Right lung (tissue), 5 donors: ENCODE data around the gene SCARB1. TPM values are rescaled to one million over a fixed set of nuclear protein-coding genes. Genes with fewer than 3 reads are reported as not detected.
"Not testable (repeated sequence)": the region's sequence is repeated elsewhere in the genome, so short reads cannot be mapped to it uniquely, and the experiment has no call there.

Experiments
- DNase-seq, 2 donors: peaks; one replicate each; pipeline ENCODE4 v3.0.0-alpha.2; 2013
- polyA plus RNA-seq, 5 donors: library from polyadenylated mRNA; unstranded; fragments of 120-200 nt; gene quantifications; one replicate each; pipeline versions ENCODE4 v1.2.1 to v1.2.3, GENCODE V29; 2013; ENCODE audit warnings: inconsistent platforms in 1 of 5, low replicate concordance in 1 of 5; ENCODE audit not compliant: insufficient read length in 5 of 5, insufficient read depth in 1 of 5

Gene SCARB1
- polyA plus RNA-seq, 5 donors: 20.2 to 33.3 (median 30.2) TPM

- not testable (repeated sequence) for DNase-seq
Observed at GRCh38 chr12:124887766-124888165, 24.1 kb upstream of the SCARB1 start.

GRCh38 chr12:124884587-124885438 is 21.1 kb upstream of the SCARB1 start:
- DNase-seq: no peak

GRCh38 chr12:124883263-124884130 is 19.8 kb upstream of the SCARB1 start:
- DNase-seq: no peak

GRCh38 chr12:124881123-124881522 is 17.5 kb upstream of the SCARB1 start:
- no peak for DNase-seq

GRCh38 chr12:124880335-124880734 is 16.7 kb upstream of the SCARB1 start:
- not testable (repeated sequence) for DNase-seq

GRCh38 chr12:124878795-124879516 is 15.3 kb upstream of the SCARB1 start:
- no peak for DNase-seq

GRCh38 chr12:124877423-124877822 is 13.8 kb upstream of the SCARB1 start:
- DNase-seq: no peak

- DNase-seq: no peak
Observed at GRCh38 chr12:124876171-124876570, 12.5 kb upstream of the SCARB1 start.

GRCh38 chr12:124875803-124876132 is 12.1 kb upstream of the SCARB1 start:
- no peak for DNase-seq

- DNase-seq: no peak
Observed at GRCh38 chr12:124874988-124875802, 11.5 kb upstream of the SCARB1 start.

- DNase-seq: no peak
Observed at GRCh38 chr12:124874188-124874587, 10.5 kb upstream of the SCARB1 start.

- no peak for DNase-seq
Observed at GRCh38 chr12:124872068-124872719, 8.5 kb upstream of the SCARB1 start.

GRCh38 chr12:124871297-124871696 is 7.6 kb upstream of the SCARB1 start:
- DNase-seq: no peak

GRCh38 chr12:124870515-124870914 is 6.9 kb upstream of the SCARB1 start:
- DNase-seq: no peak

- DNase-seq: no peak
Observed at GRCh38 chr12:124869059-124869665, 5.5 kb upstream of the SCARB1 start.

- no peak for DNase-seq
Observed at GRCh38 chr12:124868252-124869058, 4.8 kb upstream of the SCARB1 start.

GRCh38 chr12:124867401-124867930 is 3.8 kb upstream of the SCARB1 start:
- DNase-seq: no peak

GRCh38 chr12:124866883-124867400 is 3.3 kb upstream of the SCARB1 start:
- DNase-seq: no peak
